Tibial nerve (tissue), 4 donors: Measurements from ENCODE around the gene CNNM4.

Experiments
- EP300 ChIP-seq, 2 donors: sonication (generic); formaldehyde crosslinking; IDR thresholded peaks; one replicate each; pipeline ENCODE4 v1.6.1; 2017; ENCODE audit warnings: antibody characterized with exemption in 2 of 2, mild to moderate bottlenecking in 1 of 2
- TF ChIP-seq, protein P1 (sequence below), 5 experiments: fragments of 200-600 bp in 3 of 5; fragments of 450-650 bp in 2 of 5; sonication (generic) in 3 of 5; IDR thresholded peaks; one replicate each; pipeline ENCODE4 v1.5.1; 2016 to 2019; ENCODE audit warnings: antibody characterized with exemption in 5 of 5, mild to moderate bottlenecking in 3 of 5, moderate library complexity in 2 of 5

DNA sequence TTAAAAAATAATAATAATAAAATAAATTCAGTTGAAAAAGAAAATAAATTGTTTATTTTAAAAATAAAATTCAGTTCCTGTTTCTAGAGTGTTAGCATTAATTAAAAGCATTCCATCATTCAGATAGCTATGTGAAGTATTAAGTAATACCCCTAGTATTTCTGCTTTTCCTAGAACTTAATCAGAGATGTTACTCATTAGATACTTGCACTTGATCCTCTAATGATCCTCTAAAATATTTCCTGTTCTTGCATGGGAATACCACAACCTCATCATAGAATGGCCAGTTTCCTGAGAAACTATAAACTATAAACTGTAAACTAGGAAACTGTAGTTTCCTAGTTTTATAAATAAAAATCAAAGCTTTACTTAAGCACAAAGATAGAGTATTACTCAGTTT lies 44.3 kb downstream of the CNNM4 start:
- TF ChIP-seq, protein P1, sequence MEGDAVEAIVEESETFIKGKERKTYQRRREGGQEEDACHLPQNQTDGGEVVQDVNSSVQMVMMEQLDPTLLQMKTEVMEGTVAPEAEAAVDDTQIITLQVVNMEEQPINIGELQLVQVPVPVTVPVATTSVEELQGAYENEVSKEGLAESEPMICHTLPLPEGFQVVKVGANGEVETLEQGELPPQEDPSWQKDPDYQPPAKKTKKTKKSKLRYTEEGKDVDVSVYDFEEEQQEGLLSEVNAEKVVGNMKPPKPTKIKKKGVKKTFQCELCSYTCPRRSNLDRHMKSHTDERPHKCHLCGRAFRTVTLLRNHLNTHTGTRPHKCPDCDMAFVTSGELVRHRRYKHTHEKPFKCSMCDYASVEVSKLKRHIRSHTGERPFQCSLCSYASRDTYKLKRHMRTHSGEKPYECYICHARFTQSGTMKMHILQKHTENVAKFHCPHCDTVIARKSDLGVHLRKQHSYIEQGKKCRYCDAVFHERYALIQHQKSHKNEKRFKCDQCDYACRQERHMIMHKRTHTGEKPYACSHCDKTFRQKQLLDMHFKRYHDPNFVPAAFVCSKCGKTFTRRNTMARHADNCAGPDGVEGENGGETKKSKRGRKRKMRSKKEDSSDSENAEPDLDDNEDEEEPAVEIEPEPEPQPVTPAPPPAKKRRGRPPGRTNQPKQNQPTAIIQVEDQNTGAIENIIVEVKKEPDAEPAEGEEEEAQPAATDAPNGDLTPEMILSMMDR (IDR thresholded peaks at IDR 0.05) = no peak
- no peak for TF ChIP-seq EP300 (IDR thresholded peaks at IDR 0.05)
